HL-60 (cell line): Measurements from ENCODE around the gene ZNF106.

Experiments
- DNase-seq, 2 experiments: peaks; one replicate each; pipeline ENCODE4 v3.0.0-alpha.2; 2010 to 2020; ENCODE audit warnings: low read depth in 1 of 2, low spot score in 1 of 2
- H3K27ac ChIP-seq: fragments of 250-450 bp; sonication (Bioruptor Pico); replicated peaks from 2 replicates; pipeline ENCODE4 v1.5.1; 2020; ENCODE audit warnings: mild to moderate bottlenecking, moderate library complexity
- H3K27me3 ChIP-seq: fragments of 250-450 bp; sonication (Bioruptor Pico); 2 replicates; pipeline ENCODE4 v1.5.1; 2021; ENCODE audit warnings: mild to moderate bottlenecking, moderate library complexity; ENCODE audit not compliant: insufficient read depth, poor library complexity, severe bottlenecking
- H3K4me3 ChIP-seq: replicated peaks from 2 replicates; pipeline ENCODE4 v1.5.1; 2011; ENCODE audit warnings: mild to moderate bottlenecking, control low read depth, low read length; ENCODE audit not compliant: insufficient read depth
- GABPA ChIP-seq: IDR thresholded peaks from 2 replicates; pipeline ENCODE4 v1.6.1; 2012; ENCODE audit warnings: low read depth
- POLR2AphosphoS5 ChIP-seq: IDR thresholded peaks from 2 replicates; pipeline ENCODE4 v1.6.1; 2012; ENCODE audit warnings: low read depth
- SPI1 ChIP-seq: IDR thresholded peaks from 2 replicates; pipeline ENCODE4 v1.6.1; 2012; ENCODE audit warnings: low read depth, mild to moderate bottlenecking, borderline replicate concordance
- TF ChIP-seq, protein P1 (sequence below): IDR thresholded peaks from one replicate; pipeline ENCODE4 v1.5.1; 2011; ENCODE audit warnings: low read length, control low read depth, inconsistent platforms; ENCODE audit not compliant: insufficient read depth
- TF ChIP-seq, protein P2 (sequence below): IDR thresholded peaks from 2 replicates; pipeline ENCODE4 v1.6.1; 2012; ENCODE audit warnings: low read depth; ENCODE audit not compliant: insufficient replicate concordance

ZNF106 gene

DNA sequence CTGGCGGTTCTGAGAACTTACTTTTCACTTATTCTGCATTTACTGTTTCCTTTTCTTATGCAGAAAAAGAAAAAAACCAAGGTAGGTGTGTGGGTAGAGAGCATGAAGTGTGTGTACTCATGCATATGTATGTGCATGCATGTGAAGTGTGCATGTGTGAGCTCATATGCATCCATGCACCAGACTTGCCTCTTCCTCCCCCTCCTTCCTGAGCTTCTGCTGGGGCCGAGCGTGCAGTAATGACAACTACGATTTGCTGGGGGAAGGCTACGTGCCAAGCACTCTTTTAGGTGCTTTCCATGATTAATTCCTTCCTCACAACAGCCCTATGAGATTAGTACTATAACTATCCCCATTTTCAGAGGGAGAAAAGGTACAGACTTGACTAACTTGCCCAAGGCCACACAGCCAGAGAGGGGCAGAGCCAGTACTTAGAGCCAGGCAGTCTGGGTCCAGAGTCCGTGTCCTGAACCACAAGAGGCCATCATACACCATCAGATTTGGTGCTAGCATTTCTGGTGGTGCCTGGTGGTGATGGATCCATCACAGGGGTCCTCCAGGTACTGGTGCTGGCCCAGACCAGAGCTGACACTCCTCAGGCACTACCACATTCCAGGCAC lies 85.0 kb downstream of the ZNF106 start:
- Histone ChIP-seq H3K27ac (no peak overlapping the region), H3K27me3 (no peaks in the 10 kb centered on the region), H3K4me3 (no peak overlapping the region)
- TF ChIP-seq GABPA (no peak), SPI1 (no peak), POLR2AphosphoS5 (no peak)
- TF ChIP-seq, protein P1, sequence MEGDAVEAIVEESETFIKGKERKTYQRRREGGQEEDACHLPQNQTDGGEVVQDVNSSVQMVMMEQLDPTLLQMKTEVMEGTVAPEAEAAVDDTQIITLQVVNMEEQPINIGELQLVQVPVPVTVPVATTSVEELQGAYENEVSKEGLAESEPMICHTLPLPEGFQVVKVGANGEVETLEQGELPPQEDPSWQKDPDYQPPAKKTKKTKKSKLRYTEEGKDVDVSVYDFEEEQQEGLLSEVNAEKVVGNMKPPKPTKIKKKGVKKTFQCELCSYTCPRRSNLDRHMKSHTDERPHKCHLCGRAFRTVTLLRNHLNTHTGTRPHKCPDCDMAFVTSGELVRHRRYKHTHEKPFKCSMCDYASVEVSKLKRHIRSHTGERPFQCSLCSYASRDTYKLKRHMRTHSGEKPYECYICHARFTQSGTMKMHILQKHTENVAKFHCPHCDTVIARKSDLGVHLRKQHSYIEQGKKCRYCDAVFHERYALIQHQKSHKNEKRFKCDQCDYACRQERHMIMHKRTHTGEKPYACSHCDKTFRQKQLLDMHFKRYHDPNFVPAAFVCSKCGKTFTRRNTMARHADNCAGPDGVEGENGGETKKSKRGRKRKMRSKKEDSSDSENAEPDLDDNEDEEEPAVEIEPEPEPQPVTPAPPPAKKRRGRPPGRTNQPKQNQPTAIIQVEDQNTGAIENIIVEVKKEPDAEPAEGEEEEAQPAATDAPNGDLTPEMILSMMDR, result no peak
- TF ChIP-seq, protein P2, sequence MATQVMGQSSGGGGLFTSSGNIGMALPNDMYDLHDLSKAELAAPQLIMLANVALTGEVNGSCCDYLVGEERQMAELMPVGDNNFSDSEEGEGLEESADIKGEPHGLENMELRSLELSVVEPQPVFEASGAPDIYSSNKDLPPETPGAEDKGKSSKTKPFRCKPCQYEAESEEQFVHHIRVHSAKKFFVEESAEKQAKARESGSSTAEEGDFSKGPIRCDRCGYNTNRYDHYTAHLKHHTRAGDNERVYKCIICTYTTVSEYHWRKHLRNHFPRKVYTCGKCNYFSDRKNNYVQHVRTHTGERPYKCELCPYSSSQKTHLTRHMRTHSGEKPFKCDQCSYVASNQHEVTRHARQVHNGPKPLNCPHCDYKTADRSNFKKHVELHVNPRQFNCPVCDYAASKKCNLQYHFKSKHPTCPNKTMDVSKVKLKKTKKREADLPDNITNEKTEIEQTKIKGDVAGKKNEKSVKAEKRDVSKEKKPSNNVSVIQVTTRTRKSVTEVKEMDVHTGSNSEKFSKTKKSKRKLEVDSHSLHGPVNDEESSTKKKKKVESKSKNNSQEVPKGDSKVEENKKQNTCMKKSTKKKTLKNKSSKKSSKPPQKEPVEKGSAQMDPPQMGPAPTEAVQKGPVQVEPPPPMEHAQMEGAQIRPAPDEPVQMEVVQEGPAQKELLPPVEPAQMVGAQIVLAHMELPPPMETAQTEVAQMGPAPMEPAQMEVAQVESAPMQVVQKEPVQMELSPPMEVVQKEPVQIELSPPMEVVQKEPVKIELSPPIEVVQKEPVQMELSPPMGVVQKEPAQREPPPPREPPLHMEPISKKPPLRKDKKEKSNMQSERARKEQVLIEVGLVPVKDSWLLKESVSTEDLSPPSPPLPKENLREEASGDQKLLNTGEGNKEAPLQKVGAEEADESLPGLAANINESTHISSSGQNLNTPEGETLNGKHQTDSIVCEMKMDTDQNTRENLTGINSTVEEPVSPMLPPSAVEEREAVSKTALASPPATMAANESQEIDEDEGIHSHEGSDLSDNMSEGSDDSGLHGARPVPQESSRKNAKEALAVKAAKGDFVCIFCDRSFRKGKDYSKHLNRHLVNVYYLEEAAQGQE, result no peak
- DNase-seq, result no peak

DNA sequence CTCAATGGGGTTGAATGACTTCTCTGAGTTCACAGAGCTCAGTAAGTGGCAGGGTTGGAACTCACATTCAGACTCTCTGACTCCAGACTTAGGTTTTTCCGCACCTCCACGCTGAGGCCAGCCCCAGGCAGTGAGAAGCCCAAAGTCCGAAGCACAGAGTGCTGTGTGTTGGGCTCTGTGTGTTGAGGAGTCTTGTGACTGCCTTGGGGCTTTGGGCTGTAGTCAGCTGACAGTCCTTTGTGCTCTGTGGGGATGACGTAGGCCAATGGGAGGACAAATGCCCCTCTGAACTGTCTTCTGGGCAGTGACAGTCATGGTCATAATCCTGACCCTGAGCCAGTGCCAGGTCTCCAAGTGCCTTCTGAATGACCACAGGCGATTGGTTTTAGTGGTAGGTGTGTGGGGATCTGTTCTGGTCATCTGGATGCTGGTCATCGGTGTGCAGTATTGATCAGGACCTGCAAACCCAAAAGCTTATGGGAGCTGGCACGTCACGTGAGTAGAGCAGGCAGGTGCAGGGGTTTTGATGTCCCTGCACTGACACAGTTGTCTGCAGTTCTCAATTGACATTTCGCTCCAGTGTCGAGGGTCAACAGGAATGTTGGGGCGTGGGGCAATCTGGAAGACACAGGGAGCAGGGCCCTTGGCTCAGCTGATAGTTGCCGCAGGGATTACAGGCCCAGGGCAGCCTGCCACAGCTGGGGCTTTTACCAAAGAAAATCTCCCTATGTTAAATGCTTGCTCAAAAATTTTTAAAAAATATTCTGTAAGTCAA lies 86.3 kb downstream of the ZNF106 start:
- no peak for TF ChIP-seq SPI1
- TF ChIP-seq POLR2AphosphoS5, result no peak
- TF ChIP-seq, protein P1, result no peak
- TF ChIP-seq, protein P2, result no peak
- no peak for TF ChIP-seq GABPA
- H3K27ac ChIP-seq, result no peak overlapping the region
- DNase-seq, result no peak
- H3K27me3 ChIP-seq, result no peaks in the 10 kb centered on the region
- H3K4me3 ChIP-seq, result no peak overlapping the region

DNA sequence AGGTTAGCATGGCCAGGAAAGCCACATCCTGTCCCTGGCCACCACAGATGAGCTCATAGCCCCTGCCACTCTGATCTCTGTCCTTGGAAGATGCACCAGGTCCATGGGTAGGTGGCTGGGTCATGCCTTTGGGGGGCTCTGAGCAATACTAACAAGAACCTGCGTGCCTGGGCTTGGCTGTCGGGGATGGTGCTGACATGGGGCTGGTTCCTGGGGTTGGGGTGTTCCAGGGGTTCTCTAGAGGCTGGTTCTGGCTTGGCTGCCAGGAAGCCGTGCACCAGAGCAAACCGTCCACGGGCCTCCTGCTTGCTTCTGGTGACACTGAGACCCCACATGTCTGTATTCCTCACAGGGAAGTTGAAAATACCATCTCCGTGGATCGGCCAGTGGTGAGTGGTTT lies 87.6 kb downstream of the ZNF106 start:
- no peak for DNase-seq
- Histone ChIP-seq H3K27me3 (no peaks in the 10 kb centered on the region), H3K27ac (no peak overlapping the region), H3K4me3 (no peak overlapping the region)
- TF ChIP-seq, protein P1, result no peak
- TF ChIP-seq GABPA, result no peak
